K562 (cell line): ENCODE data around the gene LIX1L. TPM values are rescaled to one million over a fixed set of nuclear protein-coding genes. Genes with fewer than 3 reads are reported as not detected.

Experiments
- CAMTA2 ChIP-seq: fragments of 250-450 bp; sonication (Bioruptor Pico); conservative IDR thresholded peaks from 2 replicates; pipeline ENCODE4 v1.5.1; 2022
- CGGBP1 ChIP-seq: fragments of 250-450 bp; sonication (Bioruptor Pico); IDR thresholded peaks from 2 replicates; pipeline ENCODE4 v1.9.0; 2021; ENCODE audit warnings: mild to moderate bottlenecking
- DPF2 ChIP-seq: fragments of 450-650 bp; IDR thresholded peaks from 2 replicates; pipeline ENCODE4 v1.6.1; 2016
- FOXP1 ChIP-seq: sonication (generic); formaldehyde crosslinking; IDR thresholded peaks from 2 replicates; pipeline ENCODE4 v1.8.0; 2022; ENCODE audit warnings: mild to moderate bottlenecking, missing genetic modification reagents
- GATAD2B ChIP-seq: fragments of 450-650 bp; IDR thresholded peaks from 2 replicates; pipeline ENCODE4 v1.6.1; 2017; ENCODE audit warnings: mild to moderate bottlenecking, borderline replicate concordance
- HDAC1 ChIP-seq, 2 experiments: fragments of 450-650 bp; IDR thresholded peaks; 2 replicates each; pipeline ENCODE4 v1.6.1; 2016 to 2017; ENCODE audit warnings: inconsistent platforms in 1 of 2, mild to moderate bottlenecking in 1 of 2, moderate library complexity in 1 of 2
- HNRNPL ChIP-seq: fragments of 200-400 bp; formaldehyde crosslinking; IDR thresholded peaks from 2 replicates; pipeline ENCODE4 v1.6.1; 2017; ENCODE audit warnings: low read depth, mild to moderate bottlenecking, low read length
- HSF4 ChIP-seq: fragments of 250-450 bp; sonication (Bioruptor Pico); IDR thresholded peaks from 2 replicates; pipeline ENCODE4 v2.1.2; 2022; ENCODE audit warnings: mild to moderate bottlenecking, moderate library complexity, borderline replicate concordance
- MYBL2 ChIP-seq, 2 experiments: fragments of 450-650 bp in 1 of 2; sonication (generic) in 1 of 2; formaldehyde crosslinking in 1 of 2; IDR thresholded peaks; 2 replicates each; pipeline versions ENCODE4 v1.6.1 to v1.8.1; 2017 to 2022; ENCODE audit warnings: borderline replicate concordance in 1 of 2, inconsistent platforms in 1 of 2, low read depth in 1 of 2, mild to moderate bottlenecking in 1 of 2, missing genetic modification reagents in 1 of 2, moderate library complexity in 1 of 2
- NFATC3 ChIP-seq: fragments of 450-650 bp; IDR thresholded peaks from 2 replicates; pipeline ENCODE4 v1.6.1; 2017; ENCODE audit warnings: mild to moderate bottlenecking
- NFYB ChIP-seq: IDR thresholded peaks from 2 replicates; pipeline ENCODE4 v1.6.1; 2011; ENCODE audit warnings: mild to moderate bottlenecking, moderate library complexity; ENCODE audit not compliant: insufficient read length; ENCODE audit errors: extremely low read depth
- NONO ChIP-seq, 2 experiments: fragments of 200-400 bp in 1 of 2; fragments of 450-650 bp in 1 of 2; formaldehyde crosslinking in 1 of 2; IDR thresholded peaks; 2 replicates each; pipeline ENCODE4 v1.6.1; 2017; ENCODE audit warnings: low read depth in 2 of 2, mild to moderate bottlenecking in 2 of 2, moderate library complexity in 2 of 2, low read length in 1 of 2
- NR1H2 ChIP-seq: sonication (generic); formaldehyde crosslinking; IDR thresholded peaks from 2 replicates; pipeline ENCODE4 v1.4.0; 2020; ENCODE audit warnings: mild to moderate bottlenecking, missing genetic modification reagents
- NUFIP1 ChIP-seq: fragments of 450-650 bp; IDR thresholded peaks from 2 replicates; pipeline ENCODE4 v1.6.1; 2018; ENCODE audit not compliant: partially characterized antibody
- PHF20 ChIP-seq: fragments of 450-650 bp; IDR thresholded peaks from 2 replicates; pipeline ENCODE4 v1.6.1; 2018; ENCODE audit not compliant: partially characterized antibody
- POU5F1 ChIP-seq: fragments of 150-350 bp; IDR thresholded peaks from 2 replicates; pipeline ENCODE4 v1.6.1; 2014; ENCODE audit warnings: borderline replicate concordance, low read length, low read depth, mild to moderate bottlenecking; ENCODE audit not compliant: partially characterized antibody
- SIN3A ChIP-seq, 2 experiments: fragments of 150-350 bp in 1 of 2; IDR thresholded peaks; 2 replicates each; pipeline ENCODE4 v1.6.1; 2011 to 2016; ENCODE audit warnings: borderline replicate concordance in 2 of 2, low read depth in 2 of 2, low read length in 2 of 2, mild to moderate bottlenecking in 2 of 2, moderate library complexity in 2 of 2; ENCODE audit not compliant: control insufficient read depth in 1 of 2
- STAT5A ChIP-seq: IDR thresholded peaks from 2 replicates; pipeline ENCODE4 v1.6.1; 2012; ENCODE audit warnings: low read length, inconsistent platforms, borderline replicate concordance
- TRIM28 ChIP-seq: fragments of 450-650 bp; IDR thresholded peaks from 2 replicates; pipeline ENCODE4 v1.6.1; 2017
- ZNF785 ChIP-seq: fragments of 250-450 bp; sonication (Bioruptor Pico); IDR thresholded peaks from 2 replicates; pipeline ENCODE4 v1.4.0; 2020; ENCODE audit warnings: mild to moderate bottlenecking
- polyA plus RNA-seq, 8 experiments: library from polyadenylated mRNA; depleted of rRNA in 4 of 8; stranded (reverse) in 5 of 8; unstranded in 3 of 8; fragments of >200 nt; fragmentation: Nextera tagmentation in 2 of 8; fragmentation: Illumina TruSeq in 1 of 8; extraction: Ambion mirVana in 2 of 8; extraction: Trizol in 1 of 8; gene quantifications; 2 replicates each; pipeline versions ENCODE4 v1.2.1 to v1.2.3, GENCODE V29; 2011 to 2014; ENCODE audit warnings: inconsistent platforms in 1 of 8, missing spikeins in 1 of 8
- total RNA-seq, 7 experiments: library from RNA; depleted of rRNA in 6 of 7; stranded (reverse); fragments of >200 nt in 6 of 7; fragmentation: Illumina TruSeq in 2 of 7; extraction: Trizol in 2 of 7; gene quantifications; 2 replicates each; pipeline versions ENCODE4 v1.2.1 to v1.2.3, GENCODE V29; 2011 to 2021; ENCODE audit warnings: low replicate concordance in 1 of 7
- TF ChIP-seq, protein P1 (sequence below): sonication (generic); formaldehyde crosslinking; IDR thresholded peaks from 2 replicates; pipeline ENCODE4 v1.8.0; 2022; ENCODE audit warnings: missing genetic modification reagents, mild to moderate bottlenecking, borderline replicate concordance
- TF ChIP-seq, protein P2 (sequence below): fragments of 450-650 bp; formaldehyde crosslinking; IDR thresholded peaks from 2 replicates; pipeline ENCODE4 v1.4.0; 2020; ENCODE audit warnings: mild to moderate bottlenecking, moderate library complexity
- TF ChIP-seq, protein P3 (sequence below): fragments of 250-450 bp; sonication (Bioruptor Pico); IDR thresholded peaks from 2 replicates; pipeline ENCODE4 v1.8.0; 2021; ENCODE audit warnings: borderline replicate concordance, mild to moderate bottlenecking, moderate library complexity; ENCODE audit not compliant: poor library complexity, severe bottlenecking

LIX1L gene
- total and polyA plus RNA-seq, 9 of the 15 experiments (the other 6 are each of a cell fraction or from before 2014, with no cell fraction given), result 4.6 to 26.5 (median 12.5) TPM

DNA sequence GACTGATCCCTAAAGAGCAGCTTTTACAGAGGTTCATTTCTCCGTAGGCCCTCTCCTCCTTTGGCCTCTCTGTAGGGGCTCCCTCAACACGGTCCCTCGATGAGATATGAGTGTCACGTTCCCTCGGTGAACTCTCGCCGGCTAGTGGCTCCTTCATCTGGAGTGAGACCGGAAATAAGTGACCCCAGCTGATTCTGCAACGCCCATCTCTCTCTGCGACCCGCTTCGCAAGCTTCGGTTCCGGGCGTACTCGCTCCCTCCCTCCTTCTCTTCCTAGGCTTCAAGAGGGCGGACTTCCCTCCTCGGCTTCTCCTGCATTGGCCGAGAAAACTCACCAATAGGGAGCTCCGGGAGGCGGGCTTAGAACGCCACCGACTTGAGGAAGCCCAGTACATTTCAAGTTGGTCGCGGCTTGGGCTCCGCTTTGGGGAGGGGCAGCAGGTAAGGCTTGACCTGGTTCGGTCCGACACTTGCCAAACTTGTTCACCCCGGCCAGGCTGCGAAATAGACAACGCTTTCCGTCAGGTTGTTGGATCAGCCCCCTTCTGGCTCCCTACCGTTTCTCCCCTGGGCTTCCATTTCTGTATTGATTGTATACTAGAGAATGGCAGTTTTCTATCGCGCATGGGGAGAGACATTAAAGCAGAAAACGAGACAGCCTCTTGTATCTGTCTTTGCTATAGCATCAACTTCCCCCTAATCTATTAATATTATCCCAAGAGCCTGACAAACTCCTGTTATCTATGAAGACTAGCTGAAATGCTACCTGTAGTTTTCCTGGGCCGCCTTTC, 6.7 kb upstream of the LIX1L start, which contains the start of the genes ANKRD34A and POLR3GL (continued):
- TF ChIP-seq, protein P1, sequence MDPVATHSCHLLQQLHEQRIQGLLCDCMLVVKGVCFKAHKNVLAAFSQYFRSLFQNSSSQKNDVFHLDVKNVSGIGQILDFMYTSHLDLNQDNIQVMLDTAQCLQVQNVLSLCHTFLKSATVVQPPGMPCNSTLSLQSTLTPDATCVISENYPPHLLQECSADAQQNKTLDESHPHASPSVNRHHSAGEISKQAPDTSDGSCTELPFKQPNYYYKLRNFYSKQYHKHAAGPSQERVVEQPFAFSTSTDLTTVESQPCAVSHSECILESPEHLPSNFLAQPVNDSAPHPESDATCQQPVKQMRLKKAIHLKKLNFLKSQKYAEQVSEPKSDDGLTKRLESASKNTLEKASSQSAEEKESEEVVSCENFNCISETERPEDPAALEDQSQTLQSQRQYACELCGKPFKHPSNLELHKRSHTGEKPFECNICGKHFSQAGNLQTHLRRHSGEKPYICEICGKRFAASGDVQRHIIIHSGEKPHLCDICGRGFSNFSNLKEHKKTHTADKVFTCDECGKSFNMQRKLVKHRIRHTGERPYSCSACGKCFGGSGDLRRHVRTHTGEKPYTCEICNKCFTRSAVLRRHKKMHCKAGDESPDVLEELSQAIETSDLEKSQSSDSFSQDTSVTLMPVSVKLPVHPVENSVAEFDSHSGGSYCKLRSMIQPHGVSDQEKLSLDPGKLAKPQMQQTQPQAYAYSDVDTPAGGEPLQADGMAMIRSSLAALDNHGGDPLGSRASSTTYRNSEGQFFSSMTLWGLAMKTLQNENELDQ (CRISPR knock-in tag), result no peak
- TF ChIP-seq NR1H2 (CRISPR knock-in tag) (no peak), HDAC1 (IDR thresholded peaks at IDR 0.05) (peak in 1 of 2 experiments; percentile 49; a peak in 2 of 4 replicates), FOXP1 (CRISPR knock-in tag) (no peak), MYBL2 (IDR thresholded peaks at IDR 0.05; ENCODE audit: low read depth) (no peak), MYBL2 (CRISPR knock-in tag; IDR thresholded peaks at IDR 0.05; ENCODE audit: borderline replicate concordance) (no peak), NFATC3 (no peak), SIN3A (IDR thresholded peaks at IDR 0.05; ENCODE audit: borderline replicate concordance in 2 of 2, control insufficient read depth in 1 of 2, low read depth in 2 of 2, low read length in 2 of 2) (peak in 1 of 2 experiments; percentile 82; a peak in 1 of 4 replicates), STAT5A (no peak), HNRNPL (no peak), NUFIP1 (no peak), HSF4 (CRISPR knock-in tag) (no peak), TRIM28 (peak; percentile 35; the same call in 1 of the 2 replicates), NFYB (peak; percentile 94), ZNF785 (CRISPR knock-in tag) (no peak), CGGBP1 (no peak), GATAD2B (no peak), CAMTA2 (CRISPR knock-in tag) (no peak), NONO (IDR thresholded peaks at IDR 0.05; ENCODE audit: low read depth in 2 of 2, low read length in 1 of 2) (0 out of 4 replicates have a peak, but pooled peaks of 1 of the 2 experiments have one; percentile 9), PHF20 (no peak), POU5F1 (no peak), DPF2 (no peak; the same call in 1 of the 2 replicates)
- TF ChIP-seq, protein P2, sequence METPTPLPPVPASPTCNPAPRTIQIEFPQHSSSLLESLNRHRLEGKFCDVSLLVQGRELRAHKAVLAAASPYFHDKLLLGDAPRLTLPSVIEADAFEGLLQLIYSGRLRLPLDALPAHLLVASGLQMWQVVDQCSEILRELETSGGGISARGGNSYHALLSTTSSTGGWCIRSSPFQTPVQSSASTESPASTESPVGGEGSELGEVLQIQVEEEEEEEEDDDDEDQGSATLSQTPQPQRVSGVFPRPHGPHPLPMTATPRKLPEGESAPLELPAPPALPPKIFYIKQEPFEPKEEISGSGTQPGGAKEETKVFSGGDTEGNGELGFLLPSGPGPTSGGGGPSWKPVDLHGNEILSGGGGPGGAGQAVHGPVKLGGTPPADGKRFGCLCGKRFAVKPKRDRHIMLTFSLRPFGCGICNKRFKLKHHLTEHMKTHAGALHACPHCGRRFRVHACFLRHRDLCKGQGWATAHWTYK (CRISPR knock-in tag), result no peak
- TF ChIP-seq, protein P3, sequence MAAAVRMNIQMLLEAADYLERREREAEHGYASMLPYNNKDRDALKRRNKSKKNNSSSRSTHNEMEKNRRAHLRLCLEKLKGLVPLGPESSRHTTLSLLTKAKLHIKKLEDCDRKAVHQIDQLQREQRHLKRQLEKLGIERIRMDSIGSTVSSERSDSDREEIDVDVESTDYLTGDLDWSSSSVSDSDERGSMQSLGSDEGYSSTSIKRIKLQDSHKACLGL (CRISPR knock-in tag), result no peak
